ENCODE results near the gene PTEN. TPM values are rescaled to one million over a fixed set of nuclear protein-coding genes. Genes with fewer than 3 reads are reported as not detected.

Gene PTEN
- total RNA-seq, 1 experiment from 2014 or later, result 53.7 TPM

GRCh38 chr10:87928996-87929395, 65.6 kb downstream of the PTEN start:
- Histone ChIP-seq H3K9me3 (replicated peaks) (no peaks in the 10 kb centered on the region), H3K27ac (no peak overlapping the region), H3K4me1 (replicated peaks) (peaks cover 50% of the 10 kb centered on the region), H3K4me3 (no peak overlapping the region), H3K36me3 (peaks cover 36% of the 10 kb centered on the region), H3K27me3 (replicated peaks) (no peaks in the 10 kb centered on the region)
- DNase-seq (ENCODE audit: low read depth in 1 of 2, low spot score in 2 of 2), result no peak

- peaks cover 39% of the 10 kb centered on the region for H3K36me3 ChIP-seq
- H3K4me1 ChIP-seq (replicated peaks), result peaks cover 50% of the 10 kb centered on the region
- H3K27me3 ChIP-seq (replicated peaks), result no peaks in the 10 kb centered on the region
- H3K4me3 ChIP-seq, result no peak overlapping the region
- H3K27ac ChIP-seq, result no peak overlapping the region
- no peak for DNase-seq (ENCODE audit: low read depth in 1 of 2, low spot score in 2 of 2)
- H3K9me3 ChIP-seq (replicated peaks), result no peaks in the 10 kb centered on the region
Observed at GRCh38 chr10:87930141-87930540, 66.7 kb downstream of the PTEN start.

- peaks cover 33% of the 10 kb centered on the region for H3K36me3 ChIP-seq
- no peaks in the 10 kb centered on the region for H3K27me3 ChIP-seq (replicated peaks)
- H3K4me3 ChIP-seq, result no peak overlapping the region
- H3K4me1 ChIP-seq (replicated peaks), result peaks cover 43% of the 10 kb centered on the region
- H3K9me3 ChIP-seq (replicated peaks), result no peaks in the 10 kb centered on the region
- no peak overlapping the region for H3K27ac ChIP-seq
- no peak for DNase-seq (ENCODE audit: low read depth in 1 of 2, low spot score in 2 of 2)
Observed at GRCh38 chr10:87930934-87931835, 67.8 kb downstream of the PTEN start.

GRCh38 chr10:87931836-87932230, 68.4 kb downstream of the PTEN start:
- H3K27ac ChIP-seq, result no peak overlapping the region

GRCh38 chr10:87935290-87936141, 72.1 kb downstream of the PTEN start:
- H3K9me3 ChIP-seq (replicated peaks), result no peaks in the 10 kb centered on the region
- H3K36me3 ChIP-seq, result peaks cover 32% of the 10 kb centered on the region
- H3K27ac ChIP-seq, result no peak overlapping the region
- no peak for DNase-seq (ENCODE audit: low read depth in 1 of 2, low spot score in 2 of 2)
- H3K4me1 ChIP-seq (replicated peaks), result peaks cover 24% of the 10 kb centered on the region
- H3K27me3 ChIP-seq (replicated peaks), result no peaks in the 10 kb centered on the region
- no peak overlapping the region for H3K4me3 ChIP-seq

More at GRCh38 chr10:87931836-87932230, 68.4 kb downstream of the PTEN start:
- no peaks in the 10 kb centered on the region for H3K27me3 ChIP-seq (replicated peaks)
- no peak overlapping the region for H3K4me3 ChIP-seq
- no peaks in the 10 kb centered on the region for H3K9me3 ChIP-seq (replicated peaks)
- peaks cover 34% of the 10 kb centered on the region for H3K36me3 ChIP-seq
- H3K4me1 ChIP-seq (replicated peaks), result peaks cover 36% of the 10 kb centered on the region
- DNase-seq (ENCODE audit: low read depth in 1 of 2, low spot score in 2 of 2), result no peak

- peaks cover 22% of the 10 kb centered on the region for H3K36me3 ChIP-seq
- peaks cover 15% of the 10 kb centered on the region for H3K4me1 ChIP-seq (replicated peaks)
- H3K27me3 ChIP-seq (replicated peaks), result no peaks in the 10 kb centered on the region
- DNase-seq (ENCODE audit: low read depth in 1 of 2, low spot score in 2 of 2), result no peak
- peak overlapping the region; percentile 57 for H3K27ac ChIP-seq
- H3K9me3 ChIP-seq (replicated peaks), result no peaks in the 10 kb centered on the region
- no peak overlapping the region for H3K4me3 ChIP-seq
Observed at GRCh38 chr10:87940210-87940609, 76.8 kb downstream of the PTEN start.

GRCh38 chr10:87942884-87943527, 79.6 kb downstream of the PTEN start:
- no peak overlapping the region for H3K4me3 ChIP-seq
- H3K27ac ChIP-seq, result no peak overlapping the region
- no peaks in the 10 kb centered on the region for H3K27me3 ChIP-seq (replicated peaks)
- no peaks in the 10 kb centered on the region for H3K9me3 ChIP-seq (replicated peaks)
- H3K4me1 ChIP-seq (replicated peaks), result peaks cover 17% of the 10 kb centered on the region
- DNase-seq (ENCODE audit: low read depth in 1 of 2, low spot score in 2 of 2), result no peak
- H3K36me3 ChIP-seq, result peaks cover 14% of the 10 kb centered on the region

GRCh38 chr10:87945984-87946383, 82.6 kb downstream of the PTEN start:
- DNase-seq (ENCODE audit: low read depth in 1 of 2, low spot score in 2 of 2), result no peak
- Histone ChIP-seq H3K27ac (no peak overlapping the region), H3K9me3 (replicated peaks) (no peaks in the 10 kb centered on the region), H3K27me3 (replicated peaks) (no peaks in the 10 kb centered on the region), H3K4me1 (replicated peaks) (peaks cover 9% of the 10 kb centered on the region), H3K4me3 (no peak overlapping the region), H3K36me3 (peaks cover 8% of the 10 kb centered on the region)

- no peak for DNase-seq (ENCODE audit: low read depth in 1 of 2, low spot score in 2 of 2)
- Histone ChIP-seq H3K27me3 (replicated peaks) (no peaks in the 10 kb centered on the region), H3K27ac (no peak overlapping the region), H3K9me3 (replicated peaks) (no peaks in the 10 kb centered on the region), H3K4me3 (no peak overlapping the region), H3K36me3 (peaks cover 14% of the 10 kb centered on the region), H3K4me1 (replicated peaks) (peaks cover 9% of the 10 kb centered on the region)
Observed at GRCh38 chr10:87952612-87953011, 89.2 kb downstream of the PTEN start.

- Histone ChIP-seq H3K4me1 (replicated peaks) (peaks cover 7% of the 10 kb centered on the region), H3K27ac (no peak overlapping the region), H3K9me3 (replicated peaks) (no peaks in the 10 kb centered on the region), H3K36me3 (peaks cover 17% of the 10 kb centered on the region), H3K4me3 (no peak overlapping the region), H3K27me3 (replicated peaks) (no peaks in the 10 kb centered on the region)
- no peak for DNase-seq (ENCODE audit: low read depth in 1 of 2, low spot score in 2 of 2)
Observed at GRCh38 chr10:87956055-87956454, 92.6 kb downstream of the PTEN start.

- H3K4me1 ChIP-seq (replicated peaks), result peaks cover 14% of the 10 kb centered on the region
- peaks cover 9% of the 10 kb centered on the region for H3K36me3 ChIP-seq
- H3K9me3 ChIP-seq (replicated peaks), result no peaks in the 10 kb centered on the region
- no peaks in the 10 kb centered on the region for H3K27me3 ChIP-seq (replicated peaks)
- DNase-seq (ENCODE audit: low read depth in 1 of 2, low spot score in 2 of 2), result no peak
- H3K4me3 ChIP-seq, result no peak overlapping the region
- no peak overlapping the region for H3K27ac ChIP-seq
Observed at GRCh38 chr10:87957702-87958101, 94.3 kb downstream of the PTEN start.

GRCh38 chr10:87960230-87960629, 96.8 kb downstream of the PTEN start:
- no peaks in the 10 kb centered on the region for H3K27me3 ChIP-seq (replicated peaks)
- no peaks in the 10 kb centered on the region for H3K9me3 ChIP-seq (replicated peaks)
- H3K4me3 ChIP-seq, result no peak overlapping the region
- peaks cover 15% of the 10 kb centered on the region for H3K36me3 ChIP-seq
- peak; percentile 53 to 64 for DNase-seq (ENCODE audit: low read depth in 1 of 2, low spot score in 2 of 2)
- peaks cover 14% of the 10 kb centered on the region for H3K4me1 ChIP-seq (replicated peaks)
- H3K27ac ChIP-seq, result peak overlapping the region; percentile 76

GRCh38 chr10:87961314-87961713, 97.9 kb downstream of the PTEN start:
- Histone ChIP-seq H3K36me3 (peaks cover 12% of the 10 kb centered on the region), H3K4me1 (replicated peaks) (peaks cover 14% of the 10 kb centered on the region), H3K4me3 (no peak overlapping the region), H3K27me3 (replicated peaks) (no peaks in the 10 kb centered on the region), H3K9me3 (replicated peaks) (no peaks in the 10 kb centered on the region), H3K27ac (peak overlapping the region; percentile 76)
- peak; percentile 57 to 83 for DNase-seq (ENCODE audit: low read depth in 1 of 2, low spot score in 2 of 2)

Measured in SJSA1 (cell line).